Vagina (tissue), 2 donors: Measurements from ENCODE around the gene ANO7.

ENCODE experiments used
- POLR2A ChIP-seq, 2 donors: fragments of 450-650 bp; IDR thresholded peaks; one replicate each; pipeline ENCODE4 v1.6.1; 2017; ENCODE audit warnings: antibody characterized with exemption in 2 of 2, mild to moderate bottlenecking in 2 of 2, moderate library complexity in 2 of 2
- POLR2AphosphoS5 ChIP-seq, 2 donors: sonication (generic); formaldehyde crosslinking; IDR thresholded peaks; one replicate each; pipeline ENCODE4 v1.9.0; 2017; ENCODE audit warnings: antibody characterized with exemption in 2 of 2, mild to moderate bottlenecking in 2 of 2, low read depth in 1 of 2; ENCODE audit not compliant: insufficient read depth in 1 of 2
- TF ChIP-seq, protein P1 (sequence below), 3 experiments: fragments of 450-650 bp in 2 of 3; fragments of 200-600 bp in 1 of 3; sonication (generic) in 1 of 3; IDR thresholded peaks; one replicate each; pipeline ENCODE4 v1.5.1; 2017 to 2019; ENCODE audit warnings: antibody characterized with exemption in 3 of 3, mild to moderate bottlenecking in 2 of 3, moderate library complexity in 2 of 3

DNA sequence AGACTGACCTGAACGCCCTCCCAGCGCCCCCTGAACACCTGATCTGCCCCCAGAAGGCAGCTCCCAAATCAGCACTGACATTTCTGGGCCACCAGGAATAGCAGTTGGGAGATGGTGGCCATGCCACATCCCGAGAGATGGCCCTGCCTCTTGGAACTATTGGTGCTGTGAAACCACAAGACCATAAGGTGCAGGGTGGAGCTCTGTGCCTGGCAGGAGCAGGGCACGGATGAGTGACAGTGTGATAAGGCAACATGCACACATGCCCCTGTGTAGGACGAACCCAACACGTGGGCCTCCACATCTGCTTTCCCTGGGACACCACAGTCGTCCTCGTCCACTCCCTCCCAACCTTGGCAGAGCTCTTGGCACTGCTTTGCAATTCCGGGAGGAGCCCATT is 26.9 kb downstream of the ANO7 start:
- TF ChIP-seq, protein P1, sequence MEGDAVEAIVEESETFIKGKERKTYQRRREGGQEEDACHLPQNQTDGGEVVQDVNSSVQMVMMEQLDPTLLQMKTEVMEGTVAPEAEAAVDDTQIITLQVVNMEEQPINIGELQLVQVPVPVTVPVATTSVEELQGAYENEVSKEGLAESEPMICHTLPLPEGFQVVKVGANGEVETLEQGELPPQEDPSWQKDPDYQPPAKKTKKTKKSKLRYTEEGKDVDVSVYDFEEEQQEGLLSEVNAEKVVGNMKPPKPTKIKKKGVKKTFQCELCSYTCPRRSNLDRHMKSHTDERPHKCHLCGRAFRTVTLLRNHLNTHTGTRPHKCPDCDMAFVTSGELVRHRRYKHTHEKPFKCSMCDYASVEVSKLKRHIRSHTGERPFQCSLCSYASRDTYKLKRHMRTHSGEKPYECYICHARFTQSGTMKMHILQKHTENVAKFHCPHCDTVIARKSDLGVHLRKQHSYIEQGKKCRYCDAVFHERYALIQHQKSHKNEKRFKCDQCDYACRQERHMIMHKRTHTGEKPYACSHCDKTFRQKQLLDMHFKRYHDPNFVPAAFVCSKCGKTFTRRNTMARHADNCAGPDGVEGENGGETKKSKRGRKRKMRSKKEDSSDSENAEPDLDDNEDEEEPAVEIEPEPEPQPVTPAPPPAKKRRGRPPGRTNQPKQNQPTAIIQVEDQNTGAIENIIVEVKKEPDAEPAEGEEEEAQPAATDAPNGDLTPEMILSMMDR (IDR thresholded peaks at IDR 0.05) = no peak
- no peak for TF ChIP-seq POLR2AphosphoS5 (IDR thresholded peaks at IDR 0.05; ENCODE audit: insufficient read depth in 1 of 2, low read depth in 1 of 2)
- TF ChIP-seq POLR2A (IDR thresholded peaks at IDR 0.05) = no peak
